T-helper 22 cell (primary cell): Measurements from ENCODE around the gene MKNK1.

Experiments
- DNase-seq: peaks from one replicate; pipeline ENCODE4 v3.0.0-alpha.2; 2020; ENCODE audit warnings: low read depth

The MKNK1 gene

DNA sequence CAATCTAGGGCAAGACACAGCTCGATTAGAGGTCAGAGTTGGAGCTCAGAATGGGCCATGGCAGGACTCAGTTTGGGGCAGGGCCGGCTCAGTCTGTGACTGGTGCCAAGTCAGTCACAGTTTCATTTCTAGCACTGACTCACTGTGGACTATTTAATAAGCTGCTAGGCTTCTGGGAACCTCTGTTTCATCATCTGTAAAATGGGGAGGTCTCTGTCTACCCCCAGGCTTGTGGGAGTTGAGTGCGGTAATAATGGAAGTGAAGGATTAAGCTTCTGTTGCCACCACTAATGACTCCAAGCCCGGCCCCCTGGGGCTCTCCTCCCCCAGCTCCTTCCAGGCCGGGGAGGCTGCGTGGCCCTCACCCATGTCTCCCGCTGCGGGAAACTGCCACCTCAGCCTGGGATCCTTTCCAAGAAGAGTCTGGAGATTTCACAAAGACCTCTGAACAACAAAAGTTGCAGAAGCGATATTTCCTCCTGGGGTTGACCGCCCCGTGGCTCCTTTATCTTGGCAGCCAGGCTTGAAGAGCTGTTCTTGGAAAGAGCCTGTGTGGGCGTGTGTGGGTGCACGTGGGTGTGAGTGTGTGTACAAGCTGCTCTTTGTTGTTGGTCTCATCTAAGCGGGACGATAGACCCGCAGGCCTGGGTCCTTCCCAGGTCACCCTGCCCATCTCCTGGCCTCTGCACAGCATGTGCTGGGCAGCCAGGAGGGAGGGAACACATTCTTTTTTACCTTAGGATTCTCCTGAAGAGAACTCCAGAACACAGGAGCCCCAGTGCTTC, 81.7 kb downstream of the MKNK1 start:
- no peak for DNase-seq

- DNase-seq, result no peak
Measured at GRCh38 chr1:46521414-46521813, 82.7 kb downstream of the MKNK1 start.

GRCh38 chr1:46520063-46520911, 83.8 kb downstream of the MKNK1 start:
- no peak for DNase-seq

- no peak for DNase-seq
Measured at GRCh38 chr1:46519209-46519608, 84.9 kb downstream of the MKNK1 start.

GRCh38 chr1:46517932-46518498, 86.1 kb downstream of the MKNK1 start:
- no peak for DNase-seq

DNA sequence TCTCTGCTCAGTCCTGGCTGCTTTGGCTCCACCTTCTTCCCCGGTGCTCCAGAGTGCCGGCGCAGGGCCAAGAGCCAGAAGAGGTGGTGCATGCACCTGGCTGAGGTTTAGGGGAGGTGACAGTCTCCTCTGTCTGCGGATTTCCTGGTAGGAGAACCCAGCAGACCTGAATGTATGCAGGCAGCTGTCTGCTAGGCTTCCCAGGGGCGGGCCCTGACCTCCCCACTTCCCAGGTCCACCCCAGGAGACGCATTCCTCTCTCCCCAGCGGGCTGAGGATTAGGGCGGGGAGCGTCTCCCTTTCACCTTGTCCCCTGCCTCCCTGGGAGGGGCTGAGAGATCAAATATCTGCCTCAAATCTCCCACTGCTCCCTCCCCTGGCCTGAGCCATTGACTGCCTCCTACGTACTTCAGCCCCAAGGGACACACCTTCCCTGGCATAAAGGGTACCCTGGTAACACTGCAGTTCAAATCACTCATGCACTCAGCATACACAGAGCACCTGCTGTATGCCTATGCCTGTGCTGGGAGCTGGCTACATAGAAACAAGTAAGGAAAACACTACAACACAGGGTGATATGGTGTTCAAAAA, 87.0 kb downstream of the MKNK1 start:
- DNase-seq, result no peak

GRCh38 chr1:46516200-46516950, 87.7 kb downstream of the MKNK1 start:
- DNase-seq, result no peak

DNA sequence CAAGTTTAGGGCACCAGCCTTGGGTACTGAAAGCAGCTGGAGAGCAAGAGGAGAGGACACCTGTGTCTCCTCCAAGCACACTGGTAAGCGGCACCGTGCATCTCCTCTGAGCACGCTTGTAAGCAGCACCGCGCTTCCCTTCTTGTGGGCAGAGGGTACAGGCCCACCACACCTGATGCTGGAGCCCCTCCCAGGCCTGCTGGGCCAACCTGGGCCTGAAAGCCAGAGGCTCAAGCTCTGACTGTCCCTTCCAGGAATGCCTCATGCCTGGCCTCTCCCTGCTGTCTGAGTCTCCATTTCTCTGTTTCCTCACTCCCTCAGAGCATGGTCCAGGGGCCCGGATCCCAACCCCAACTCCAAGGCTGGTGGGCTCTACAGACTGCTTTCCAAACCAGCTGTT, 88.5 kb downstream of the MKNK1 start:
- no peak for DNase-seq

DNA sequence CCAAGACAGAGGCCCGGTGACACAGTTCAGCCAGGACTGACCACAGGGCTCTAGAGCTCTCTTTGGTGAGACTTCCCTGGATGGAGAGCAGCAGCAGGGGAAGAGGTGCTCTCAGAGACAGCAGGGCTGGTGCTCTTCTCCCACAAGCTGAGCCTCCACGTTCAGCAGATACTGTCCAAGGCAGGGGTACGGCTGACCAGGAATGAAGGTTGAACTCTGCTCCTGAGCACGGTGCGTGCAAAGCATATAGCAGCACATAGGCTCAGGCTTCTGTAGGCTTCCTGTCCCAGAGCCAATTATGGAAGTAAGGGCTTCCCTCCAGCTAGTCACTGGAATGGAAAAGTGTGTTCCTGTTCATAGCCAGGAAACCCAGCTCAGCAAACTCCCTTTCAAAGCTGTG, 90.5 kb downstream of the MKNK1 start:
- DNase-seq, result no peak

DNA sequence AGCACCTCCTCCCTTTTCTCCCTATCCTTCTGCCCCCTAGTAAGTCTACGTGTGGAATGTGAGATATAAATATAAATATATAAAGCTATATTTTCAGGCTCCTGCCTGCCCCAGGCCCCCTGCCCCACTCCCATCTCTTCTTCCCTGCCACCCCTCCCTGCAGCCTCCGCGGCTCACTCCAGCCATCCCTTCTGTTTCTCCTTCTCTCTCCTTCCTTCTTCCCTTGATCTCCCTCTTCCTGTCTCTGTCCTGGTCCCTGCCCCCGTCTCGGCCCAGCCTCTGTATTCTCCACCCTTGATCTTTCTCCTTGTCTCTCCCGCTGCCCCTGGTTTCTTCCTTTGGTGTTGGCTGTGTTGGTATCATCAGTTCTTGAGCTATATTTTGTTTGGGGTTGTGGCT, 91.3 kb downstream of the MKNK1 start:
- no peak for DNase-seq

GRCh38 chr1:46512135-46512791, 91.8 kb downstream of the MKNK1 start:
- no peak for DNase-seq

DNA sequence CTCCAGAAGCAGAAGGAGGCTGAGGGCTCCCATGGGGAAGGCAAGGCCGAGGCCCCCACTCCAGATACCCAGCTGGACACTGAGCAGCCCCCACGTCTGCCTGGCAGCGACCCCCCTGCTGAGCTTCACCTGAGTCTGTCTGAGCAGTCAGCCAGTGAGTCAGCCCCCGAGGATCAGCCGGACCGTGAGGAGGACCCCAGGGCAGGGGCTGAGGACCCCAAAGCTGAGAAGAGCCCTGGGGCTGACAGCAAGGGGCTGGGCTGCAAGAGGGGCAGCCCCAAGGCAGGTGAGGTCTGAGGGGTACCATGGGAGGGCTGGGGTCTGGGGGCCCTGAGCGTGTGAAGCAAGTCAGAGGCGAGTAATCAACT, 93.1 kb downstream of the MKNK1 start:
- DNase-seq, result no peak

- DNase-seq, result no peak
Measured at GRCh38 chr1:46510341-46510997, 93.6 kb downstream of the MKNK1 start.

DNA sequence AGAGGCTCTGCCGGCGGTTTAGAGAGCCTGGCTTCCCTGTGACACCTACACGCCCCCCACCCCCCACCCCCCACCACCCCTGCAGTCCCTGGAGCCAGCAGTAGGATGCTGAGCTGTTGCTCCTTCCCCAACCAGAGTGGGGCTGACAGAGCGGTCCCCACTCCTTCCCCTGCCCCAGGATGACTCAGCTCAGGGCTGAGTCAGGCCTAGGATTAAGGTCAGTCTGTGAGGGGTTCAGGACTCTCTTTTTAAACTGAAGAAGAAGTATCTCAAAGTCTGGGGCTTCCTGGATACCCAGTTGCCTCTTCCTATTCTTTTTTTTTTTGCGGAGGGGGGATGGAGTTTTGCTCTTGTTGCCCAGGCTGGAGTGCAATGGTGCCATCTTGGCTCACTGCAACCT, 95.3 kb downstream of the MKNK1 start:
- no peak for DNase-seq
